Epithelial cell of esophagus (primary cell): Measurements from ENCODE around the gene KSR1.

Experiments used
- DNase-seq: peaks from one replicate; pipeline ENCODE4 v3.0.0; 2010; ENCODE audit warnings: low read depth
- H3K4me3 ChIP-seq: 2 replicates; pipeline ENCODE4 v1.5.1; 2011; ENCODE audit warnings: mild to moderate bottlenecking, low read length, control low read depth
- TF ChIP-seq, protein P1 (sequence below): IDR thresholded peaks from 2 replicates; pipeline ENCODE4 v1.5.1; 2011; ENCODE audit warnings: low read depth, mild to moderate bottlenecking, low read length, control low read depth, inconsistent platforms; ENCODE audit not compliant: insufficient read depth; ENCODE audit errors: missing control alignments

Gene KSR1

DNA sequence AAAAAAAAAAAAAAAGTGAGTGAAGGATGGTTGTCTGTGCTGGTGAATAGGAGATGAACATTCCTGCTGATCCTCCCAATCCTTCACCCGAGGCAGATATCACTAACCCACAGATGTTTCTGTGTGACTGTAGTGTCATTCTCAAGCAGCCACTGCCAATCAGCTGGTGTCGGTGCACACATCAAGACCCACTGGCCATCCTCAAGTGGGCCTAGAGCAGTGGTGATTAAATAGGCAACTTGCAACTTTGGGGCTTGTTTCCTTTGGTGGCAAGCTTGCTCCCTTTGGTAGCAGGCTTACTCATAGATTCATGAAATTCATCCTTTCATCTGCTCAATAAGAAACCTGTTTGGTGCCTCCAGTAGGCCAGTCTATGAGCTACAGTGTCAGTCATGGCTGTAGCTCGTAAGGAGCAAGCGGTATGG is 123.7 kb downstream of the KSR1 start:
- peak; percentile 26 for DNase-seq
- no peak overlapping the region for H3K4me3 ChIP-seq
- TF ChIP-seq, protein P1, sequence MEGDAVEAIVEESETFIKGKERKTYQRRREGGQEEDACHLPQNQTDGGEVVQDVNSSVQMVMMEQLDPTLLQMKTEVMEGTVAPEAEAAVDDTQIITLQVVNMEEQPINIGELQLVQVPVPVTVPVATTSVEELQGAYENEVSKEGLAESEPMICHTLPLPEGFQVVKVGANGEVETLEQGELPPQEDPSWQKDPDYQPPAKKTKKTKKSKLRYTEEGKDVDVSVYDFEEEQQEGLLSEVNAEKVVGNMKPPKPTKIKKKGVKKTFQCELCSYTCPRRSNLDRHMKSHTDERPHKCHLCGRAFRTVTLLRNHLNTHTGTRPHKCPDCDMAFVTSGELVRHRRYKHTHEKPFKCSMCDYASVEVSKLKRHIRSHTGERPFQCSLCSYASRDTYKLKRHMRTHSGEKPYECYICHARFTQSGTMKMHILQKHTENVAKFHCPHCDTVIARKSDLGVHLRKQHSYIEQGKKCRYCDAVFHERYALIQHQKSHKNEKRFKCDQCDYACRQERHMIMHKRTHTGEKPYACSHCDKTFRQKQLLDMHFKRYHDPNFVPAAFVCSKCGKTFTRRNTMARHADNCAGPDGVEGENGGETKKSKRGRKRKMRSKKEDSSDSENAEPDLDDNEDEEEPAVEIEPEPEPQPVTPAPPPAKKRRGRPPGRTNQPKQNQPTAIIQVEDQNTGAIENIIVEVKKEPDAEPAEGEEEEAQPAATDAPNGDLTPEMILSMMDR, result no peak

DNA sequence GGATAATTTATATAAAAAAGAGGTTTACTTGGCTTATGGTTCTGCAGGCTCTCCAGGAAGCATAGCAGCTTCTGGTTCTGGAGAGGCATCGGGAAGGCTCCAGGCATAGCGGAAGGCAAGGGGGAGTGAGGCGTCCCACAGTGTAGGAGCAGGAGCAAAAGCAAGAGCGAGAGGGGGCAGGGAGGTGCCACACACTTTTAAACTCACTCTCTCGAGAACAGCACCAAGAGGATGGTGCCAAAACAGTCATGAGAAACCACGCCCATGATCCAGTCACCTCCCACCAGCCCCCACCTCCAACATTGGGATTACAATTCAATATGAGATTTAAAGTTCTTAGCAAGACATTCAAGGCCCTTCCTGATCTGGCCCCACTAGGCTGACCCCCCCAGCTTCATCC is 124.8 kb downstream of the KSR1 start:
- TF ChIP-seq, protein P1, result no peak
- H3K4me3 ChIP-seq, result no peak overlapping the region
- no peak for DNase-seq

- TF ChIP-seq, protein P1, result no peak
- no peak overlapping the region for H3K4me3 ChIP-seq
- no peak for DNase-seq
Measured at GRCh38 chr17:27582696-27583095, 126.4 kb downstream of the KSR1 start.

- TF ChIP-seq, protein P1, result no peak
- DNase-seq, result no peak
- H3K4me3 ChIP-seq, result no peak overlapping the region
Measured at GRCh38 chr17:27585153-27585681, 129.0 kb downstream of the KSR1 start.

- TF ChIP-seq, protein P1, result no peak
- no peak overlapping the region for H3K4me3 ChIP-seq
- DNase-seq, result no peak
Measured at GRCh38 chr17:27585792-27586191, 129.5 kb downstream of the KSR1 start.

DNA sequence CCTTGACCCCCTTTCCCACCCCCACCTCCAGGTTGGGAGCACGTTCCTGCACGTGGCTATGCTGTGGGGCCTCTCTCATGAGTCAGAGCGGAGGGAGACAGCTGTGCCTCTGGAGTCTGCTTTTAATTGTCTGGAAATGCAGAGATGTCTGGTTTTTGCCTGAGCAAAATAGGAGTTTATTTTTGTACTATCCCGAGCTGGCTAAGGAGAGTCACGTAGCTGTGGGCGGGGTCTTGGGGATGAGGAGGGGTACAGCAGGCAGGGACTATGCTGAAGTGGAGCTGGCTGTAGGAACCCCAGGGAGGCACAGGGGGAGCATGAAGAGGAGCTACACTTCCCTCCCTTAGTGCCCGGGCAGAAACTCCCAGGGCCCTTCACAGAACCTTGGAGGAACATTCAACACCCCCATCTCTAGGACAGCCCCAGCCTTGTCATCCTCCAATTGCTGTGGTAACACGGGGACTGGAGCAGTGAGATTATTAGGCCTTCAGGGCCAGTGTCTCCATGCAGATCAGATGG is 130.0 kb downstream of the KSR1 start:
- TF ChIP-seq, protein P1, result no peak
- no peak overlapping the region for H3K4me3 ChIP-seq
- DNase-seq, result peak; percentile 23

DNA sequence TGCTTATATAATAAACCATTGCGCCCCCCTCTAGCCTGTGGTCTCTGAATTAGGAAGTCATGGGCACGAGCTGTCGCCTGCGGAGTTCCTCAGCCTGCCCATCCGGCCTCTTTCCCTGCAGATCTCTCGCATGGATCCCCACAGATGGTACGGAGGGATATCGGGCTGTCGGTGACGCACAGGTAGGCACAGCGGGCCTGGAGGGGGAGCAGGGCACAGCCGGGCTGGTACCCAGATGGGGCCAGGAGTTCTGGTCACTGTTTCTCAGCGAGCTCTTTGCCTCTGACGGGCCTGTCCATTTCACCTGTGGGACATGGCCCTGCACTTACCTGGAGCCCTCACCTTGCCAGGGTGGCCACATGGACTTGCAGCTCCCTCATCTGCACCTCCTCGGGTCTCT is 132.1 kb downstream of the KSR1 start:
- TF ChIP-seq, protein P1, result no peak
- no peak for DNase-seq
- H3K4me3 ChIP-seq, result no peak overlapping the region
